ENCODE measurements around the gene SUCO.

DNA sequence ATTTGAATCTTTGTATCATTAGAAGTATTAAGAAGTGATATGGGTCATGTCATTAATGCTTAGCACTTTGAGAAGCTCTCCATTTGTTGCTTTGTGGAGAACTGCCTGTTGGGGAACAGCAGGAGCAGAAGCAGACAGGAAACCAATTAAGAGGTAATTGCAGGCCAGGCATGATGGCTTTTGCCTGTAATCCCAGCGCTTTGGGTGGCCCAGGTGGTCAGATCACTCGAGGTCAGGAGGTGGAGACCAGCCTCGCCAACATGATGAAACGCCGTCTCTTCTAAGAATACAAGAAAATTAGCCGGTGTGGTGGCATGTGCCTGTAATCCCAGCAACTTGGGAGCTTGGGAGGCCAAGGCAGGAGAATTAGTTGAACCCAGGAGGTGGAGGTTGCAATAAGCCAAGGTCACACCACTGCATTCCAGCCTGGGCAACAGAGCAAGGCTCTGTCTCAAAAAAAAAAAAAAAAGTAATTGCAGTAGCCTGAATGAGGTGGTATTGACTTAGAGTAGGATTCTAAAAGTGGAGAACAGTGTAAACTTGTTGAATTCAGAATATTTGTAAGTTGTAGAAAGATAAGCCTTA is 68.2 kb downstream of the SUCO start:
- no peak for TF ChIP-seq POLR2A (IDR thresholded peaks at IDR 0.05)
- TF ChIP-seq, protein P1, sequence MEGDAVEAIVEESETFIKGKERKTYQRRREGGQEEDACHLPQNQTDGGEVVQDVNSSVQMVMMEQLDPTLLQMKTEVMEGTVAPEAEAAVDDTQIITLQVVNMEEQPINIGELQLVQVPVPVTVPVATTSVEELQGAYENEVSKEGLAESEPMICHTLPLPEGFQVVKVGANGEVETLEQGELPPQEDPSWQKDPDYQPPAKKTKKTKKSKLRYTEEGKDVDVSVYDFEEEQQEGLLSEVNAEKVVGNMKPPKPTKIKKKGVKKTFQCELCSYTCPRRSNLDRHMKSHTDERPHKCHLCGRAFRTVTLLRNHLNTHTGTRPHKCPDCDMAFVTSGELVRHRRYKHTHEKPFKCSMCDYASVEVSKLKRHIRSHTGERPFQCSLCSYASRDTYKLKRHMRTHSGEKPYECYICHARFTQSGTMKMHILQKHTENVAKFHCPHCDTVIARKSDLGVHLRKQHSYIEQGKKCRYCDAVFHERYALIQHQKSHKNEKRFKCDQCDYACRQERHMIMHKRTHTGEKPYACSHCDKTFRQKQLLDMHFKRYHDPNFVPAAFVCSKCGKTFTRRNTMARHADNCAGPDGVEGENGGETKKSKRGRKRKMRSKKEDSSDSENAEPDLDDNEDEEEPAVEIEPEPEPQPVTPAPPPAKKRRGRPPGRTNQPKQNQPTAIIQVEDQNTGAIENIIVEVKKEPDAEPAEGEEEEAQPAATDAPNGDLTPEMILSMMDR (IDR thresholded peaks at IDR 0.05 in 4 of 5, conservative IDR thresholded peaks at IDR 0.05 in 1 of 5), result no peak

Data from gastrocnemius medialis (tissue), 4 donors.